Right lobe of liver (tissue), 4 donors: Measurements from ENCODE around the gene KIRREL3.
"Not testable (repeated sequence)": the region's sequence is repeated elsewhere in the genome, so short reads cannot be mapped to it uniquely, and the experiment has no call there.

Source experiments
- POLR2A ChIP-seq: fragments of 450-650 bp; IDR thresholded peaks from one replicate; pipeline ENCODE4 v1.6.1; 2017; ENCODE audit warnings: antibody characterized with exemption, mild to moderate bottlenecking
- TF ChIP-seq, protein P1 (sequence below), 4 donors: fragments of 200-600 bp in 3 of 4; fragments of 450-650 bp in 1 of 4; IDR thresholded peaks; one replicate each; pipeline versions ENCODE4 v1.5.1 to v1.8.0; 2016 to 2022; ENCODE audit warnings: antibody characterized with exemption in 4 of 4, mild to moderate bottlenecking in 2 of 4
- donor health status: DM: no; HTN: no; CAD: no.
- donor health status: DM: no; HTN: no; CAD: no.
- donor health status: DM: no; HTN: yes; CAD: no.

DNA sequence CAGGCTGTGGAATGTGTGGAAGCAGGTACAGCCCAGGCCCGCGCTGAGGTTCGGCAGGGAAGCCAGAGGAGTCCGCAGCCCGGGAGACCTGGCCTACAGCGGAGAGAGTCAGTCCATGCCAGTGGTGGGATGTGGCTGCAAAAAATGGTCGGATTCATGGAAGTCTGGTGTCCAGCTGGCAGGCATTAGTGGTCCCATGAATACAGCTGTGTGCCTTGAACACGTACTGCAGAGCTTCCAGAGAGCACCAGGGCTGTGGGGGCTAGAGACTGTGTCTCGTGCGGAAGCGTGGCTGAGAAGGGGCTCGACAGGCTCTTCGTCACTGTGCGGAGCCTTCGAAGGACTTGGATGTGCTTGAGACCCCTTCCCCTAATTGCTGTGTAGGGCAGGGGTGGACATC lies 604.3 kb downstream of the KIRREL3 start:
- TF ChIP-seq, protein P1, sequence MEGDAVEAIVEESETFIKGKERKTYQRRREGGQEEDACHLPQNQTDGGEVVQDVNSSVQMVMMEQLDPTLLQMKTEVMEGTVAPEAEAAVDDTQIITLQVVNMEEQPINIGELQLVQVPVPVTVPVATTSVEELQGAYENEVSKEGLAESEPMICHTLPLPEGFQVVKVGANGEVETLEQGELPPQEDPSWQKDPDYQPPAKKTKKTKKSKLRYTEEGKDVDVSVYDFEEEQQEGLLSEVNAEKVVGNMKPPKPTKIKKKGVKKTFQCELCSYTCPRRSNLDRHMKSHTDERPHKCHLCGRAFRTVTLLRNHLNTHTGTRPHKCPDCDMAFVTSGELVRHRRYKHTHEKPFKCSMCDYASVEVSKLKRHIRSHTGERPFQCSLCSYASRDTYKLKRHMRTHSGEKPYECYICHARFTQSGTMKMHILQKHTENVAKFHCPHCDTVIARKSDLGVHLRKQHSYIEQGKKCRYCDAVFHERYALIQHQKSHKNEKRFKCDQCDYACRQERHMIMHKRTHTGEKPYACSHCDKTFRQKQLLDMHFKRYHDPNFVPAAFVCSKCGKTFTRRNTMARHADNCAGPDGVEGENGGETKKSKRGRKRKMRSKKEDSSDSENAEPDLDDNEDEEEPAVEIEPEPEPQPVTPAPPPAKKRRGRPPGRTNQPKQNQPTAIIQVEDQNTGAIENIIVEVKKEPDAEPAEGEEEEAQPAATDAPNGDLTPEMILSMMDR (IDR thresholded peaks at IDR 0.05) = not testable (repeated sequence)
- not testable (repeated sequence) for TF ChIP-seq POLR2A
